ENCODE measurements around the gene SLC38A3. TPM values are rescaled to one million over a fixed set of nuclear protein-coding genes. Genes with fewer than 3 reads are reported as not detected.

The SLC38A3 gene
- total and polyA plus RNA-seq, 2 donors (not counting 3 experiments of a cell fraction or from before 2014, with no cell fraction given), result 0.60 to 1.1 TPM

DNA sequence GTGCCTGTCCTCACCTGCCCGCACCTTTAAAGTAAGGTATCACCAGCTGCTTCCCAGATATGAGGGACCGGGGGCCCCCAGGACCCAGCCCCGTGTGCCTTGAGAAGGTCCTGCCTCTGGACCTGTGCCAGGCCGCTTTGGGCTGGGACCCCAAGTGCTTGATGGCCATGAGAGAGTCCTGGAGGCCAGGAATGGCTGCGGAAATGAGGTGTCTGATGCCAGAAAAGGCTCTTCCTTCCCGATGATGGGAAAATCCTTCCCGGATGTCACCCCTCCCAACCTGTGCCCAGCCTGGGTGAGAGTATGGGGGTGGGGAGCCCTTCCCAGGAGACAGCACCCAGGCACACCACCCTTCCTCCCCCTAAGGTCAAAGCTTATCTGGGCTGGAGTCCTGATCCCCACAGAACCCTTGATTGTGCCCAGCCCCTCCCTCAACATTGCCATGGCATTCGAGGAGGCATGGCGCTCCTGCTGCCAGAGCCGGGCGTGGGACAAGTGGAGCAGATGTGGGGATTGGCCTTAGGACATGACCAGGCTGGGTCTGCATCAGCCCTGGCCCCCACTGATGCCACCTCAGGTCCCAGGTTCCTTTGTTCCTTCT is 35.7 kb upstream of the SLC38A3 start:
- no peak for DNase-seq (ENCODE audit: low read depth, low spot score)
- no peak overlapping the region for H3K4me3 ChIP-seq (replicated peaks in 1 of 3; ENCODE audit: insufficient read depth in 1 of 3, low read depth in 1 of 3, low read length in 3 of 3)
- no TSS peak for BruUV-seq (replicated peaks)
- H3K36me3 ChIP-seq (ENCODE audit: control insufficient read depth in 2 of 2, extremely low read depth in 1 of 2, insufficient read depth in 2 of 2, low read length in 2 of 2), result peaks cover 0 to 6% of the 10 kb centered on the region in 2 experiments
- intact Hi-C loops (cut with micrococcal nuclease) (loop anchor here (5.0 kb wide), 1 partner anchor 362 kb away; no protein-coding TSS in a partner anchor), dilution Hi-C loops (cut with MboI; ENCODE audit: extremely low pct_ligation_motif_present, low sequenced_read_pairs) (no loop called here)
- no peak overlapping the region for H2AFZ ChIP-seq (ENCODE audit: low read depth, low read length)
- no peak for FAIRE-seq
- no peak overlapping the region for H3K4me2 ChIP-seq (ENCODE audit: insufficient read depth, low read length)
- H3K27me3 ChIP-seq (ENCODE audit: control insufficient read depth in 2 of 2, insufficient read depth in 2 of 2, low read length in 2 of 2), result no peaks in the 10 kb centered on the region
- ChIA-PET CTCF (interaction anchor here (0.8 to 1.4 kb wide), 3 partner anchors 11 to 90 kb away, joined by 3 read pairs; no protein-coding TSS in a partner anchor), POLR2A (no interaction called here)
- peak overlapping the region; percentile 99 for H3K27ac ChIP-seq (ENCODE audit: insufficient read depth, low read depth, low read length)
- no peak for TF ChIP-seq GATA2 (IDR thresholded peaks at IDR 0.05; ENCODE audit: insufficient read depth, insufficient read length, low read depth, low read length)
- TF ChIP-seq MYC (IDR thresholded peaks at IDR 0.05; ENCODE audit: low read depth, low read length), result no peak
- TF ChIP-seq, protein P1, sequence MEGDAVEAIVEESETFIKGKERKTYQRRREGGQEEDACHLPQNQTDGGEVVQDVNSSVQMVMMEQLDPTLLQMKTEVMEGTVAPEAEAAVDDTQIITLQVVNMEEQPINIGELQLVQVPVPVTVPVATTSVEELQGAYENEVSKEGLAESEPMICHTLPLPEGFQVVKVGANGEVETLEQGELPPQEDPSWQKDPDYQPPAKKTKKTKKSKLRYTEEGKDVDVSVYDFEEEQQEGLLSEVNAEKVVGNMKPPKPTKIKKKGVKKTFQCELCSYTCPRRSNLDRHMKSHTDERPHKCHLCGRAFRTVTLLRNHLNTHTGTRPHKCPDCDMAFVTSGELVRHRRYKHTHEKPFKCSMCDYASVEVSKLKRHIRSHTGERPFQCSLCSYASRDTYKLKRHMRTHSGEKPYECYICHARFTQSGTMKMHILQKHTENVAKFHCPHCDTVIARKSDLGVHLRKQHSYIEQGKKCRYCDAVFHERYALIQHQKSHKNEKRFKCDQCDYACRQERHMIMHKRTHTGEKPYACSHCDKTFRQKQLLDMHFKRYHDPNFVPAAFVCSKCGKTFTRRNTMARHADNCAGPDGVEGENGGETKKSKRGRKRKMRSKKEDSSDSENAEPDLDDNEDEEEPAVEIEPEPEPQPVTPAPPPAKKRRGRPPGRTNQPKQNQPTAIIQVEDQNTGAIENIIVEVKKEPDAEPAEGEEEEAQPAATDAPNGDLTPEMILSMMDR (IDR thresholded peaks at IDR 0.05; ENCODE audit: extremely low read depth in 1 of 2, insufficient read depth in 1 of 2, low read depth in 1 of 2, low read length in 2 of 2), result no peak
- TF ChIP-seq MAX (IDR thresholded peaks at IDR 0.05; ENCODE audit: insufficient read depth, insufficient read length), result no peak
- no peak for TF ChIP-seq POLR2A (IDR thresholded peaks at IDR 0.05; ENCODE audit: low read depth, low read length)
- no peak for TF ChIP-seq FOS (IDR thresholded peaks at IDR 0.05; ENCODE audit: borderline replicate concordance, insufficient read depth, low read length)
- no peak for TF ChIP-seq EZH2 (IDR thresholded peaks at IDR 0.05; ENCODE audit: borderline replicate concordance, low read depth, low read length, severe bottlenecking)
- TF ChIP-seq POLR2AphosphoS5 (IDR thresholded peaks at IDR 0.05; ENCODE audit: insufficient read depth, low read depth, low read length), result no peak
- no peak for TF ChIP-seq JUN (IDR thresholded peaks at IDR 0.05; ENCODE audit: borderline replicate concordance, insufficient read depth, insufficient read length, low read depth)
- H3K4me1 ChIP-seq (ENCODE audit: control insufficient read depth, extremely low read depth, insufficient read depth, low read length), result peaks cover 71% of the 10 kb centered on the region
- H3K79me2 ChIP-seq (ENCODE audit: control insufficient read depth, insufficient read depth, low read length), result peaks cover 60% of the 10 kb centered on the region
- H3K9me1 ChIP-seq (replicated peaks; ENCODE audit: control insufficient read depth, extremely low read depth, insufficient read depth, low read length), result no peaks in the 10 kb centered on the region
- H4K20me1 ChIP-seq (replicated peaks; ENCODE audit: control insufficient read depth, extremely low read depth, insufficient read depth, low read length), result no peaks in the 10 kb centered on the region
- no peaks in the 10 kb centered on the region for H3K9me3 ChIP-seq (replicated peaks; ENCODE audit: control insufficient read depth, insufficient read depth, low read length)
- H3K9ac ChIP-seq (replicated peaks; ENCODE audit: extremely low read depth, insufficient read depth, low read length), result no peak overlapping the region
